ENCODE measurements around the gene PDE4D.

DNA sequence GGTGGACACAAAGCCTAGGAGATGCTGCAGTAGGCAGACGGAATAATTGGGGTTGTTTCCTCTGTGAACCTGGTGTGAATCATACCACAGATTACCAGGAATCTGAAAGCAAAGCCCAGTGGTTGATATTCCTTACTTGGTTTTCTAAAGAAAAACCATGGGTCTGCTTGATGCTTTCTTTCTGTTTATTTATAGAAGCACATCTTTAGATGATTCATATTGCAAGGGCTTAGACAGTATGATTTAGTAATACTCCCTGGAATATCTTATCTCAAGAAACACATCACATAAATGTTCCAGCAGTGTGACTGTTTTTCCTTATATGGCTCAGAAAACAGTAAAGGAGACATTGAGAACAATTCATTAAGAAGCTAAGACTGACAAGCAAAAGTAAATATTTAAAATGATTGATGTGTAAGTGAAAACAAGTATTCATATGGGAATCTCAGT is 687.4 kb downstream of the PDE4D start:
- TF ChIP-seq, protein P1, sequence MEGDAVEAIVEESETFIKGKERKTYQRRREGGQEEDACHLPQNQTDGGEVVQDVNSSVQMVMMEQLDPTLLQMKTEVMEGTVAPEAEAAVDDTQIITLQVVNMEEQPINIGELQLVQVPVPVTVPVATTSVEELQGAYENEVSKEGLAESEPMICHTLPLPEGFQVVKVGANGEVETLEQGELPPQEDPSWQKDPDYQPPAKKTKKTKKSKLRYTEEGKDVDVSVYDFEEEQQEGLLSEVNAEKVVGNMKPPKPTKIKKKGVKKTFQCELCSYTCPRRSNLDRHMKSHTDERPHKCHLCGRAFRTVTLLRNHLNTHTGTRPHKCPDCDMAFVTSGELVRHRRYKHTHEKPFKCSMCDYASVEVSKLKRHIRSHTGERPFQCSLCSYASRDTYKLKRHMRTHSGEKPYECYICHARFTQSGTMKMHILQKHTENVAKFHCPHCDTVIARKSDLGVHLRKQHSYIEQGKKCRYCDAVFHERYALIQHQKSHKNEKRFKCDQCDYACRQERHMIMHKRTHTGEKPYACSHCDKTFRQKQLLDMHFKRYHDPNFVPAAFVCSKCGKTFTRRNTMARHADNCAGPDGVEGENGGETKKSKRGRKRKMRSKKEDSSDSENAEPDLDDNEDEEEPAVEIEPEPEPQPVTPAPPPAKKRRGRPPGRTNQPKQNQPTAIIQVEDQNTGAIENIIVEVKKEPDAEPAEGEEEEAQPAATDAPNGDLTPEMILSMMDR (IDR thresholded peaks at IDR 0.05; ENCODE audit: extremely low read depth in 1 of 2, insufficient read depth in 1 of 2, low read depth in 1 of 2, low read length in 2 of 2), result no peak
- TF ChIP-seq FOS (IDR thresholded peaks at IDR 0.05; ENCODE audit: borderline replicate concordance, insufficient read depth, low read length) (peak; percentile 66), POLR2A (IDR thresholded peaks at IDR 0.05; ENCODE audit: low read depth, low read length) (no peak)
- TF ChIP-seq, protein P2, sequence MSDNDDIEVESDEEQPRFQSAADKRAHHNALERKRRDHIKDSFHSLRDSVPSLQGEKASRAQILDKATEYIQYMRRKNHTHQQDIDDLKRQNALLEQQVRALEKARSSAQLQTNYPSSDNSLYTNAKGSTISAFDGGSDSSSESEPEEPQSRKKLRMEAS (IDR thresholded peaks at IDR 0.05; ENCODE audit: insufficient read depth, insufficient read length), result no peak

All from endothelial cell of umbilical vein (primary cell).